Measurements from ENCODE around the gene HOXA1. TPM values are rescaled to one million over a fixed set of nuclear protein-coding genes. Genes with fewer than 3 reads are reported as not detected.
A peak's percentile ranks its signal among the peaks of the same experiment; 100 is the strongest.

The HOXA1 gene
- total and polyA plus RNA-seq, 2 of the 4 experiments (the other 2 are of a cell fraction), result 0.54 to 1.8 TPM

DNA sequence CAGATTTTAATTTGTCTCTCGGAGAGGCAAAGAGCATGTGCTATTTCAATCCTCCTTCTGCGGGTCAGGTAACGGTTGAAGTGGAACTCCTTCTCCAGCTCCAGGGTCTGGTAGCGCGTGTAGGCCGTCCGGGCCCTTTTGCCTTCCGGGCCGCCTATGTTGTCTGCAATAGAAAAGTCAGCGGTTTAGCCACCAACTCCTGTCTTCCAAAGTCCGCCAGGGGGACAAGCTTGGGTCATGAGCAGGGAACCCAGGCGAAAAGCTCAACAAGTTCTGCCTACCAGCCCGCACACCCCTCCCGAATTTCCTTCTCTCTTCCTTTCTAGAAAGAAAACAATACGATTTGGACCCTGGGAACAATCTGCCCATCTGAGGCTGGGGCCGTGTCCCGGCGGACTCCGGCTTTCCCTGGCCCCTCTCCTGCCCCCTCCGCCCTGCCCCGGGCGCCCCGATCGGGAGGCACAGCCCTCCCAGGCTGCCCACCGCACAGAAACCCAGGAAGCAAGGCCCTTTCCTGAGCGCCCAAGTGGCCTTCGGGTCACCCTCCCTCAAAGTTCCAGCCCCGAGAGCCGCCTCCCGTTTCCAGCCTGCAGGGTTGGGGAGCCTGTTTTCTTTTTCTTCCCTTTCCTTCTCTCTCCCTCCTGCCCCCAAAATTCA is 46.3 kb upstream of the HOXA1 start:
- CTCF ChIA-PET, result interaction anchor here (0.6 to 2.0 kb wide), 13 partner anchors 9 to 772 kb away, joined by 3 to 9 read pairs (median 4); partner anchors contain the start of gene HOXA4
- TF ChIP-seq POLR2A (IDR thresholded peaks at IDR 0.05; ENCODE audit: low read depth, low read length), result no peak; the same call in 1 of the 2 replicates
- TF ChIP-seq, protein P1, sequence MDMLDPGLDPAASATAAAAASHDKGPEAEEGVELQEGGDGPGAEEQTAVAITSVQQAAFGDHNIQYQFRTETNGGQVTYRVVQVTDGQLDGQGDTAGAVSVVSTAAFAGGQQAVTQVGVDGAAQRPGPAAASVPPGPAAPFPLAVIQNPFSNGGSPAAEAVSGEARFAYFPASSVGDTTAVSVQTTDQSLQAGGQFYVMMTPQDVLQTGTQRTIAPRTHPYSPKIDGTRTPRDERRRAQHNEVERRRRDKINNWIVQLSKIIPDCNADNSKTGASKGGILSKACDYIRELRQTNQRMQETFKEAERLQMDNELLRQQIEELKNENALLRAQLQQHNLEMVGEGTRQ (IDR thresholded peaks at IDR 0.05; ENCODE audit: low read depth, low read length), result no peak
- TF ChIP-seq MAFK (IDR thresholded peaks at IDR 0.05; ENCODE audit: low read depth, low read length), result peak; percentile 11; the same call in 1 of the 2 replicates
- peak; percentile 20; the same call in 1 of the 2 replicates for TF ChIP-seq RAD21 (IDR thresholded peaks at IDR 0.05; ENCODE audit: low read length)
- TF ChIP-seq, protein P2, sequence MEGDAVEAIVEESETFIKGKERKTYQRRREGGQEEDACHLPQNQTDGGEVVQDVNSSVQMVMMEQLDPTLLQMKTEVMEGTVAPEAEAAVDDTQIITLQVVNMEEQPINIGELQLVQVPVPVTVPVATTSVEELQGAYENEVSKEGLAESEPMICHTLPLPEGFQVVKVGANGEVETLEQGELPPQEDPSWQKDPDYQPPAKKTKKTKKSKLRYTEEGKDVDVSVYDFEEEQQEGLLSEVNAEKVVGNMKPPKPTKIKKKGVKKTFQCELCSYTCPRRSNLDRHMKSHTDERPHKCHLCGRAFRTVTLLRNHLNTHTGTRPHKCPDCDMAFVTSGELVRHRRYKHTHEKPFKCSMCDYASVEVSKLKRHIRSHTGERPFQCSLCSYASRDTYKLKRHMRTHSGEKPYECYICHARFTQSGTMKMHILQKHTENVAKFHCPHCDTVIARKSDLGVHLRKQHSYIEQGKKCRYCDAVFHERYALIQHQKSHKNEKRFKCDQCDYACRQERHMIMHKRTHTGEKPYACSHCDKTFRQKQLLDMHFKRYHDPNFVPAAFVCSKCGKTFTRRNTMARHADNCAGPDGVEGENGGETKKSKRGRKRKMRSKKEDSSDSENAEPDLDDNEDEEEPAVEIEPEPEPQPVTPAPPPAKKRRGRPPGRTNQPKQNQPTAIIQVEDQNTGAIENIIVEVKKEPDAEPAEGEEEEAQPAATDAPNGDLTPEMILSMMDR (conservative IDR thresholded peaks at IDR 0.05; ENCODE audit: low read depth, low read length), result peak; percentile 27; the same call in 1 of the 2 replicates
- peak; percentile 15; the same call in 1 of the 2 replicates for TF ChIP-seq SMC3 (IDR thresholded peaks at IDR 0.05; ENCODE audit: low read depth, low read length)
- Histone ChIP-seq H3K9me1 (ENCODE audit: insufficient read depth, low read length) (no peaks in the 10 kb centered on the region), H4K20me1 (ENCODE audit: insufficient read depth, low read length) (no peaks in the 10 kb centered on the region), H3K4me1 (ENCODE audit: control insufficient read depth, insufficient read depth, low read length) (peaks cover 14% of the 10 kb centered on the region; the same call in 1 of the 2 replicates), H4K91ac (ENCODE audit: insufficient read depth, low read depth, low read length) (peak overlapping the region; percentile 75), H2AK5ac (ENCODE audit: low read depth, low read length) (peak overlapping the region; percentile 62; the same call in 1 of the 2 replicates), H2BK15ac (ENCODE audit: low read depth, low read length) (peak overlapping the region; percentile 12; the same call in 2 of the 3 replicates), H3K14ac (replicated peaks; ENCODE audit: low read depth, low read length) (peak overlapping the region; percentile 95), H3K27me3 (ENCODE audit: control insufficient read depth, insufficient read depth, low read length) (no peaks in the 10 kb centered on the region), H3K36me3 (ENCODE audit: control insufficient read depth, insufficient read depth, low read length) (peaks cover 9% of the 10 kb centered on the region), H3K23ac (ENCODE audit: low read depth, low read length) (peak overlapping the region; percentile 99), H3K9ac (ENCODE audit: low read depth, low read length) (peak overlapping the region; percentile 89), H3K4ac (ENCODE audit: low read depth, low read length) (peak overlapping the region; percentile 80), H4K8ac (ENCODE audit: low read depth in 2 of 2, low read length in 2 of 2) (peak overlapping the region; percentile 87; a peak in 3 of 4 replicates), H2AFZ (replicated peaks; ENCODE audit: low read length, poor library complexity) (peak overlapping the region; percentile 90), H3K4me3 (ENCODE audit: insufficient read depth, low read depth, low read length) (peak overlapping the region; percentile 93), H3K79me1 (ENCODE audit: low read depth in 1 of 2, low read length in 2 of 2) (peaks cover 9 to 38% of the 10 kb centered on the region in 2 experiments; a peak in 3 of 4 replicates), H3K56ac (ENCODE audit: extremely low read depth, insufficient read depth, low read length) (peak overlapping the region; percentile 92), H2BK120ac (ENCODE audit: low read depth, low read length) (peak overlapping the region; percentile 81), H3K9me3 (ENCODE audit: control insufficient read depth, insufficient read depth, low read length) (no peaks in the 10 kb centered on the region), H4K5ac (ENCODE audit: low read depth, low read length) (peak overlapping the region; percentile 14), H2BK5ac (ENCODE audit: low read depth, low read length, poor library complexity, severe bottlenecking) (peak overlapping the region; percentile 89), H3K4me2 (ENCODE audit: low read depth, low read length) (peak overlapping the region; percentile 94), H2AK9ac (replicated peaks; ENCODE audit: low read depth, low read length, poor library complexity) (peak overlapping the region; percentile 82), H3K18ac (ENCODE audit: low read depth, low read length) (peak overlapping the region; percentile 93), H3K27ac (ENCODE audit: insufficient read depth, low read length) (peak overlapping the region; percentile 93), H2BK20ac (ENCODE audit: low read depth, low read length) (no peak overlapping the region)
- ATAC-seq (ENCODE audit: low read depth) (no peak), DNase-seq (no peak)
- no TSS peak for BruUV-seq (replicated peaks)
- POLR2A ChIA-PET (ENCODE audit: unreplicated experiment), result interaction anchor here (0.9 kb wide), 1 partner anchor 10 kb away, joined by 3 read pairs; no protein-coding TSS in a partner anchor
- in situ Hi-C loops (cut with MboI; ENCODE audit: low sequenced_read_pairs) (loop anchor here (5.0 to 10.0 kb wide), 3 partner anchors 40 to 947 kb away; partner anchors contain the start of gene HOXA2), dilution Hi-C loops (cut with HindIII; ENCODE audit: low sequenced_read_pairs, unreplicated experiment) (no loop called here), intact Hi-C loops (cut with micrococcal nuclease) (loop anchor here (5.0 kb wide), 1 partner anchor 1250 kb away; no protein-coding TSS in a partner anchor)
- WGBS, 2 experiments (ENCODE audit: extremely low coverage in 2 of 2, insufficient read length in 1 of 2), result 3% methylated on average over 14 of the region's 30 CpGs; no CpG with 5 or more reads in 1 of the 2 experiments

Measured in IMR-90 (cell line).